Measurements from ENCODE around the gene MAN2C1. TPM values are rescaled to one million over a fixed set of nuclear protein-coding genes. Genes with fewer than 3 reads are reported as not detected.

The MAN2C1 gene
- 100 to 1,000 TPM; 115 to 176 TPM for total RNA-seq

- TF ChIP-seq CTCF (IDR thresholded peaks at IDR 0.05), result peak; percentile 61
- H3K36me3 ChIP-seq, result peaks cover 16% of the 10 kb centered on the region
Measured at GRCh38 chr15:75367913-75368688, at the start of gene MAN2C1. Gene MAN2C1 (minus strand): TSS chr15:75368607. CDS start chr15:75368583, 24 bp downstream.

GRCh38 chr15:75416584-75416983 is 48.2 kb upstream of the MAN2C1 start:
- H3K36me3 ChIP-seq, result peaks cover 15% of the 10 kb centered on the region

More at GRCh38 chr15:75367913-75368688, at the start of gene MAN2C1:
- DNase-seq, result peak; percentile 98
- Histone ChIP-seq H3K4me1 (peaks cover 11% of the 10 kb centered on the region), H3K9me3 (no peaks in the 10 kb centered on the region), H3K27me3 (no peaks in the 10 kb centered on the region), H3K9ac (ENCODE audit: low read depth in 2 of 2, low read length in 2 of 2) (peak within 1 kb of the TSS; percentile 92 to 96), H3K27ac (peak within 1 kb of the TSS; percentile 97), H3K4me3 (peak within 1 kb of the TSS; percentile 77)
- intact Hi-C loops (cut with DNase I), result loop anchor here (5.0 to 10.0 kb wide), 3 partner anchors 79 to 314 kb away; partner anchors contain the start of genes IMP3 and SNX33

GRCh38 chr15:75410196-75410595 is 41.8 kb upstream of the MAN2C1 start:
- Histone ChIP-seq H3K27me3 (no peaks in the 10 kb centered on the region), H3K9me3 (no peaks in the 10 kb centered on the region), H3K9ac (ENCODE audit: low read depth in 2 of 2, low read length in 2 of 2) (no peak overlapping the region), H3K36me3 (peaks cover 24% of the 10 kb centered on the region), H3K4me1 (no peaks in the 10 kb centered on the region), H3K27ac (no peak overlapping the region), H3K4me3 (no peak overlapping the region)
- intact Hi-C loops (cut with DNase I), result no loop called here
- DNase-seq, result no peak
- TF ChIP-seq CTCF (IDR thresholded peaks at IDR 0.05), result no peak

More at GRCh38 chr15:75416584-75416983, 48.2 kb upstream of the MAN2C1 start:
- H3K27me3 ChIP-seq, result no peaks in the 10 kb centered on the region
- no peak overlapping the region for H3K4me3 ChIP-seq
- TF ChIP-seq CTCF (IDR thresholded peaks at IDR 0.05), result no peak
- DNase-seq, result no peak
- intact Hi-C loops (cut with DNase I), result no loop called here
- H3K27ac ChIP-seq, result no peak overlapping the region
- H3K9ac ChIP-seq (ENCODE audit: low read depth in 2 of 2, low read length in 2 of 2), result no peak overlapping the region
- no peaks in the 10 kb centered on the region for H3K9me3 ChIP-seq
- peaks cover 4% of the 10 kb centered on the region for H3K4me1 ChIP-seq

GRCh38 chr15:75407083-75407482 is 38.7 kb upstream of the MAN2C1 start:
- Histone ChIP-seq H3K27ac (no peak overlapping the region), H3K4me3 (no peak overlapping the region), H3K9me3 (no peaks in the 10 kb centered on the region), H3K27me3 (no peaks in the 10 kb centered on the region), H3K9ac (ENCODE audit: low read depth in 2 of 2, low read length in 2 of 2) (no peak overlapping the region), H3K4me1 (no peaks in the 10 kb centered on the region), H3K36me3 (peaks cover 16% of the 10 kb centered on the region)
- intact Hi-C loops (cut with DNase I), result no loop called here
- no peak for TF ChIP-seq CTCF (IDR thresholded peaks at IDR 0.05)
- no peak for DNase-seq

- H3K27ac ChIP-seq, result no peak overlapping the region
- intact Hi-C loops (cut with DNase I), result no loop called here
- H3K4me3 ChIP-seq, result no peak overlapping the region
- DNase-seq, result no peak
- H3K9ac ChIP-seq (ENCODE audit: low read depth in 2 of 2, low read length in 2 of 2), result no peak overlapping the region
- no peaks in the 10 kb centered on the region for H3K4me1 ChIP-seq
- H3K36me3 ChIP-seq, result peaks cover 4% of the 10 kb centered on the region
- no peaks in the 10 kb centered on the region for H3K27me3 ChIP-seq
- H3K9me3 ChIP-seq, result no peaks in the 10 kb centered on the region
- no peak for TF ChIP-seq CTCF (IDR thresholded peaks at IDR 0.05)
Measured at GRCh38 chr15:75403892-75404291, 35.5 kb upstream of the MAN2C1 start.
